Activated naive CD4-positive, alpha-beta T cell treated with anti-CD3 and anti-CD28 coated beads, Interleukin-2, amount 10 ng/mL, durations not matched to agents 7 days and 5 days (primary cell): ENCODE measurements around the gene CENPP.

Experiments used
- CTCF ChIA-PET: fragments of 350-600 bp; sonication (Branson Sonifier 250); formaldehyde crosslinking; loops from one replicate; lab custom pipeline; 2021; ENCODE audit warnings: antibody characterized with exemption; lab: Charles Lee
- DNase-seq: peaks from one replicate; pipeline ENCODE4 v3.0.0-alpha.2; 2020
- H3K27ac Mint-ChIP-seq: one replicate; pipeline ENCODE4 v1.8.0; 2021; ENCODE audit warnings: mild to moderate bottlenecking, moderate library complexity, mixed read lengths
- H3K27me3 Mint-ChIP-seq: one replicate; pipeline ENCODE4 v1.8.0; 2021; ENCODE audit warnings: mild to moderate bottlenecking, mixed read lengths
- H3K36me3 Mint-ChIP-seq: one replicate; pipeline ENCODE4 v1.8.0; 2021; ENCODE audit warnings: mixed read lengths
- H3K4me1 Mint-ChIP-seq: one replicate; pipeline ENCODE4 v1.8.0; 2021; ENCODE audit warnings: mixed read lengths
- H3K4me3 Mint-ChIP-seq: one replicate; pipeline ENCODE4 v1.8.0; 2021; ENCODE audit warnings: mild to moderate bottlenecking, moderate library complexity, mixed read lengths
- H3K9me3 Mint-ChIP-seq: one replicate; pipeline ENCODE4 v1.8.0; 2021; ENCODE audit warnings: mixed read lengths

CENPP gene

DNA sequence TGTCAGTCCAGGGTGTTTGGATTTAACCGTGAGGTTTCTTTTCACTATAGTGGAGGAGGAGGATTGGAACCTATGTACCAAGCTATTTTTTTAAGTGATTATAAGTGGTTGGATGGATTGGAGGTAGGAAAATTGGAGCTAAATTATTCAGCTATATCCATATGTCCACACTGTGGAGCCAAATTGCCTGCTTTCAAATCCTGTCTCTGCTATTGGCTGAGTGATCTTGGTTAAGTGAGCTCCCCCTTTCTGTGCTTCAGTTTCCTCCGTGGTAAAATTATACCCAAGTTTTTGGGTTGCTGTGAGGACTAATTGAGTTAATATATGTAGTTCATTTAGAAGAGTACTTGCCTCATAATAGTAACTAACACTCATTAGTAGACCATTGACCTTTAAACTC lies 2.5 kb downstream of the CENPP start:
- Mint-ChIP-seq H3K36me3 (peaks cover 18% of the 10 kb centered on the region), H3K27me3 (no peaks in the 10 kb centered on the region), H3K27ac (no peak overlapping the region), H3K4me3 (no peak overlapping the region), H3K4me1 (peaks cover 38% of the 10 kb centered on the region), H3K9me3 (no peaks in the 10 kb centered on the region)
- DNase-seq = no peak
- CTCF ChIA-PET = interaction anchor here (0.9 to 1.3 kb wide), 6 partner anchors 23 to 306 kb away, joined by 3 to 6 read pairs (median 4); no protein-coding TSS in a partner anchor

DNA sequence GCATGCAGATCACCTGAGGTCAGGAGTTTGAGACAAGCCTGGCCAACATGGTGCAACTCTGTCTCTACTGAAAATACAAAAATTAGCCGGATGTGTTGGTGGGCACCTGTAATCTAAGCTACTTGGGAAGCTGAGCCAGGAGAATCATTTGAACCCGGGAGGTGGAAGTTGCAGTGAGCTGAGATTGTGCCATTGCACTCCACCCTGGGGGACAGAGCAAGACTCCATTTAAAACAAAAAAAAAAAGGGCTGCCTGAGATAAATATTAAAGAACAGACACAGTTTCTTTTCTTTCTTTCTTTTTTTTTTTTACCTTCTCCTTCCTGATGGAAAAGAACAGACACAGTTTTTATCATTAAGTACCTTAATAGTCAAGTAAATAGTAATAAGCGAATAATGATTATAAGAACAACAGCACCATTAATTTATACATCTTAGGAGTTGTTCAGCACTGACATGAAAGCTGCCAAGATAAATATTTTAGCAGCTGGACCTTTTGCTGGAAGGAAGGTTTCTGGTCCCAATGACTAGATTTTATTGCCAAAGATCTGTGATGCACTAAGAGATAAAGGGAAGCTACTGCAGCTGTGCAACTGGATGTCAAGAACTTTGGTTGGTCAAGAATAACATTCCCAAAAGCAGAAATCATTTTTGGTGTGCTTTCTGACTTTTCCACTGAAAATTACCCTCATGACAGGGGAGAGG lies 7.0 kb downstream of the CENPP start:
- no peak overlapping the region for H3K4me3 Mint-ChIP-seq
- H3K27ac Mint-ChIP-seq = no peak overlapping the region
- no peak for DNase-seq
- no peaks in the 10 kb centered on the region for H3K27me3 Mint-ChIP-seq
- H3K36me3 Mint-ChIP-seq = peaks cover 17% of the 10 kb centered on the region
- no peaks in the 10 kb centered on the region for H3K9me3 Mint-ChIP-seq
- H3K4me1 Mint-ChIP-seq = peaks cover 8% of the 10 kb centered on the region
- CTCF ChIA-PET = interaction anchor here (0.6 kb wide), 1 partner anchor 120 kb away, joined by 3 read pairs; no protein-coding TSS in a partner anchor

DNA sequence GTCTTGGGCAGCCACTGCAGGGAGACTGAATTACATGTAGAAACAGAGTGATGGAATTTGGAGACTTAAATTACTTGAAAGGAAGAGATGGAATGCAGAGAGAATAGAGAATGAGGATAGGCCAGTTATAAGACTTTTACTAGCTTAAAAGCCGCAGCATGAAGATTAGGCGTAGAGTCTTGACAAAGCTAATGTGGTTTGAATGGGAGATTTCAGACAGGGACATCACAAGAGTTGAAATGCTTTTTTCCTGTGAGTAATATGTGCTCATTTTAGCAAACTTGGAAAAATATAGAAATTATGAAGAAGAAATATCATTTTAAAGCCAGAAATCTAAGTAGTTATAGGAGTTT lies 7.5 kb downstream of the CENPP start:
- H3K36me3 Mint-ChIP-seq = peaks cover 17% of the 10 kb centered on the region
- no peaks in the 10 kb centered on the region for H3K27me3 Mint-ChIP-seq
- H3K9me3 Mint-ChIP-seq = no peaks in the 10 kb centered on the region
- H3K4me1 Mint-ChIP-seq = peaks cover 4% of the 10 kb centered on the region
- no peak for DNase-seq
- no peak overlapping the region for H3K4me3 Mint-ChIP-seq
- H3K27ac Mint-ChIP-seq = no peak overlapping the region
- CTCF ChIA-PET = interaction anchor here (0.6 kb wide), 1 partner anchor 121 kb away, joined by 3 read pairs; no protein-coding TSS in a partner anchor

DNA sequence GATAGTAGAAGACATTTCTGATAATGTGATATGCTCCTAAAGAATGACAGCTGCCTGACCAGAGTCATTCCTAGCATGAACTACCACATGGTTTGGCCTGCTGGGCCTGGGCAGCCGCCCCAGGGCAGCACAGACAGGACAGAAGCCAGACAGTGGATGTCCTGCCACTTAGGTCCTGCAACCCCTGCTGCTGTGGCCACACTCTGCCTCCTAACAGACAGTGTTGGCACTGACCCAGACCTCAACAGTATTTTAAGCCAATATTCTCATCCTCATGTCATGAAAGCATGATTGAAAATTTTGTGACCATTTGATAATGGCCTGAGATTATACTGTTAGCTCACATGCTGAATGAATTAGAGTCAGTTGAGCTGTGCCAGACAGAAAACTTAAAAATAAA lies 15.8 kb downstream of the CENPP start:
- peaks cover 34% of the 10 kb centered on the region for H3K36me3 Mint-ChIP-seq
- H3K4me1 Mint-ChIP-seq = no peaks in the 10 kb centered on the region
- CTCF ChIA-PET = no interaction called here
- H3K9me3 Mint-ChIP-seq = peaks cover 4% of the 10 kb centered on the region
- no peak overlapping the region for H3K27ac Mint-ChIP-seq
- DNase-seq = no peak
- no peak overlapping the region for H3K4me3 Mint-ChIP-seq
- no peaks in the 10 kb centered on the region for H3K27me3 Mint-ChIP-seq

DNA sequence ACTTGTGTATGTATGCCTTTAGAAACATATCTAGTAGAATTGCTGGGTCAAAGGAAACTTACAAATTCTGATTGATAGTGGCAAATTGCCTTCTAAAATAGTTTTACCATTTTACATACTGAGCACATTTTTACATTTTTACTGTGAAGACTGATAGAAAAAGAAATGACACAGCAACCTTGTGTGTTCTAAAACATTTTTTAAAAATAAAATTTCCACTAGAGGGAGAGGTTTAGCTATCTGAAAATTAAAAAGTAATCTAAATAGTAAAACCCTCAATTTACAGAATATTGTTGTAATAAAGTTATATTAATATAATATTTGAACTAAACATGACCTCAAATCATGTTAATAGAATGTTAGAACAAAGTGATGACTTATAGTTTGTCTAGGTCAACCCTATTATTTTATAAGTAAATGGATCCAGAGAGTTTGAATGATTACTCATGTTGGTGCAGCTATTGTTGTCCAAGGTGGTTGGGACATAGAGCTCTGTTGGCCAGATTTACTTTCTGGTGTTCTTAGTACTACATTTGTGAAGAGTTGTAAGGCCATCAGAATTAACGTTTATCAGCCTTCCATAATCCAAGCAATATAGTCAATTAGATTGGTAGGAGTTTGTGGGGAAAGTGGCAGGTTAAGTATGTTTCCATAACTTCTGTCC lies 17.2 kb downstream of the CENPP start:
- no peak overlapping the region for H3K27ac Mint-ChIP-seq
- no peak for DNase-seq
- H3K4me3 Mint-ChIP-seq = no peak overlapping the region
- H3K27me3 Mint-ChIP-seq = no peaks in the 10 kb centered on the region
- no peaks in the 10 kb centered on the region for H3K4me1 Mint-ChIP-seq
- peaks cover 39% of the 10 kb centered on the region for H3K36me3 Mint-ChIP-seq
- peaks cover 4% of the 10 kb centered on the region for H3K9me3 Mint-ChIP-seq
- CTCF ChIA-PET = interaction anchor here (1.1 kb wide), 1 partner anchor 9 kb away, joined by 4 read pairs; no protein-coding TSS in a partner anchor

DNA sequence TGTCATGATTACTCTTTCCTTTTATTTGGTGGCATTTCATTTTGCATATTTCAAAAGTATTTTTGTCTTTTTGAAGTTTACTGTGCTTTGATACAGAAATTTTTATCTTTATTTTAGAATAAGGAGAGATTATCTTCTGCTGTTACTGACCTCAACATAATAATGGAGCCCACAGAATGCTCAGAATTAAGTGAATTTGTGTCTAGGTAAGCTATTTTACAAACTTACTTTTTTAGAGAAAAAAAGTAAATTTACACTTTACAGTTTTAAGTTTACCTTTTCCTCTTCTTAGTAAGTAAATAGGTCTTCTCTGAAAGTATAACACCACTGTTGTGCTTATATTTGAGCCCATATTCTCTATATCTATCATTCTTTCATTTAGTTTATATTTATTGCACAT lies 19.8 kb downstream of the CENPP start:
- Mint-ChIP-seq H3K4me1 (peaks cover under 1% of the 10 kb centered on the region), H3K27me3 (no peaks in the 10 kb centered on the region), H3K4me3 (no peak overlapping the region), H3K9me3 (peaks cover 4% of the 10 kb centered on the region), H3K27ac (no peak overlapping the region), H3K36me3 (peaks cover 28% of the 10 kb centered on the region)
- DNase-seq = no peak
- CTCF ChIA-PET = no interaction called here

DNA sequence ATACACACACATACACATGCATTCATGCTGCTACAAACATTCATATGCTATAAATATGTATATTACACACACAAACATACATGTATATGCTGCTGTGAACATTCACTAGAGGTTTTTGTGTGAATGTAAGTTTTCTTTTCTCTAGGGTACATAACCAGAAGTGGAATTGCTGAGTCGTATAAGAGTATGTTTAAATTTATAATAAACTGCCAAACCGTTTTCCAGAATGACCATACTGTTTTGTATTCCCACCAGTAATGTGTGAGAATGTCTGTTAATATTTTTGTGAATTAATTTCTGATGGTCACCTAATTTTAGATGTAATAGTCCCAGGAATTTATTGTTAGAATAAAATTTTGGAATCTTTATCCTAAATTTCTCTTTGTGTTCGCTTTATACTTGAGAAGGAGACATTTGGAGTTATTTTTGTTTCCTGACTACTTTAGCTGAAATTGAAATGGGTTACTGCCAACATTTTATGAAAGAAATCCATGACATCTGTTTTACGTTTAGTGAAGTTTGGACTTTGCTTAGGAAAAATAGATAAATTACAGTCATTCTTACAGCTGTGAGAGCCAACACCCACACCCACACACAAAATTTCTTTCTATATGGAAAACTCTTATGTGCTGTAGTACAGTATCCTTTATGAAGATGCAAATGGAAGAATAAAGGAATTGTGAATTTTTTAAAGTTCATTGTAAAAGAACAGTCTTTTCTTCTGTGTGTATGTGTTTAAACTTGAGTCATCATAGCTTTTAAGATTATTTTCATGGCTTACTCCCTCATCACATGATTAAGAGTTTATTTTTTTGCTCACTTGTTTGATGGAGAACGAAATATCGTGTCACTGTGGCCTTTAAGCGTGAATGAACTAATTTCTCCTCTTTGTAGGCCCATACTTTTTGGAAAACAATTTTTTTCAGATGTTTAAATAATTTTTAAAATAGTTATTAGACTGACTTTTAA lies 24.3 kb downstream of the CENPP start:
- CTCF ChIA-PET = no interaction called here
- Mint-ChIP-seq H3K27me3 (no peaks in the 10 kb centered on the region), H3K4me1 (peaks cover 2% of the 10 kb centered on the region), H3K27ac (no peak overlapping the region), H3K4me3 (no peak overlapping the region), H3K9me3 (peaks cover 7% of the 10 kb centered on the region), H3K36me3 (peaks cover 33% of the 10 kb centered on the region)
- DNase-seq = no peak

DNA sequence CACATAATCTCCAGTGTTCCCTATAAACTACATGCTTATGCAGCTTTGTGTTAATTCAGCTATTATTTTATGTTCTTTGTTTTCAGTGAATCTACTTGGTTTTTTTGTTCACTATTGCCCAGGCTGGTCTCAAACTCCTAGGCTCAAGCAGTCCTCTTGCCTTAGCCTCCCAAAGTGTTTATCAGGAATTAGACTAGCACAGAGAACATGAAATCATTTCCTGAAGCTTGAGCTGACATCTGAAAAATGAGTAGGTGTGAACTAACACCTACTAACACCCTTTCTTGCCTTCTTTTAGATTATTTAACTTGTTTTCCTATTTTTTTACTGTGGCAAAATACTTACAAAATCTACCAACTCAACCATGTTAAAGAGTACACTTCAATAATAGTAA lies 25.0 kb downstream of the CENPP start:
- peaks cover 36% of the 10 kb centered on the region for H3K36me3 Mint-ChIP-seq
- H3K9me3 Mint-ChIP-seq = peaks cover 9% of the 10 kb centered on the region
- CTCF ChIA-PET = no interaction called here
- H3K27ac Mint-ChIP-seq = no peak overlapping the region
- no peak overlapping the region for H3K4me3 Mint-ChIP-seq
- DNase-seq = no peak
- peaks cover 2% of the 10 kb centered on the region for H3K4me1 Mint-ChIP-seq
- no peaks in the 10 kb centered on the region for H3K27me3 Mint-ChIP-seq

DNA sequence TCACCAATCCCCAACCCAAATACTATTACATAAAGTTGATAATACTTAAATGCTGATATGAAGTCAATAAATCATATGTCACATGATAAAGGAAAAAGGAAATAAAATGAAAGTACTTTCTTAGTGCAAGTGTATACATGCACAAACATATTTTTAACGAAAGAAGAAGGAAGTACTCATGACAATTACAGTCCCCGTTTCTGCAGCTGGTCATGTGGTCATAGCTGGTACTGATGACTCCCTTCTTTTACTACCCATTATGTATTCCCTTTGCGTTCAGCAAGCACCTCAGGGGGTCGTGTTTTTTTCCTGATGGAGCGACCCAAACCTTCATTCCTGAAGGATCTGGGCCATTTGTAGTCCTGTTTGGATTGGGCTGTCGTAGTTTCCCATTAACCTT lies 27.3 kb downstream of the CENPP start:
- Mint-ChIP-seq H3K4me3 (no peak overlapping the region), H3K27ac (no peak overlapping the region), H3K9me3 (peaks cover 18% of the 10 kb centered on the region), H3K27me3 (no peaks in the 10 kb centered on the region), H3K36me3 (peaks cover 40% of the 10 kb centered on the region), H3K4me1 (peaks cover 2% of the 10 kb centered on the region)
- no peak for DNase-seq
- CTCF ChIA-PET = no interaction called here

DNA sequence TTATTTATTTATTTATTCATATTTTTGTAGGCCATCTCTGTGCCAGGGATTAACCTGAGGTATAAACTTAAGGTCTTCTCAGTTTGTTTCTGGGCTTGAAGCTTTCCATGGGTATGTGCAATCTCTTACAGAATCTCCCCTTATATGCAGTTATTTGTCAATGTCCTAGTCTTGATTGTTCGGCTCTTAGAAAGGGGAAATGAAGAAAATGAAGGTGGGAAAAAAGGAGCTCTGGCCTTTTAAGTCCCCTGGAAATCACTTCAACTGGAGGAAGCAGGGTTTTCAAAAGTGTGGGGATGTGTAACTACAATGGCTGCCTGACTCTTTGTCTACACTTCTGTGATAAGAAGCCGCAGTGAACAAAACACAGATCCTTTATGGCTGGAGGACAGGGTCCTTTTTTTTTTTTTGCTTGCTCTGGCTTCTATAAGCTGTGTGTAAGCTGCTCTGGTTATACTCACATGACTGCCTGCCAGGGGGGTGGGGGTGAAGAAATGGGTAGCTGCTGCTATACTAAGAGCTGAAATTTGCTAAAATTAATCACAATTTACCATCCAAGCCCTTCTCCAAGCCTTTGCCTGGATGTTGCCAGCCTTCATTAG lies 33.7 kb downstream of the CENPP start:
- Mint-ChIP-seq H3K27me3 (no peaks in the 10 kb centered on the region), H3K36me3 (peaks cover 25% of the 10 kb centered on the region), H3K27ac (no peak overlapping the region), H3K4me3 (no peak overlapping the region), H3K4me1 (peaks cover 3% of the 10 kb centered on the region), H3K9me3 (peaks cover 19% of the 10 kb centered on the region)
- CTCF ChIA-PET = no interaction called here
- no peak for DNase-seq

DNA sequence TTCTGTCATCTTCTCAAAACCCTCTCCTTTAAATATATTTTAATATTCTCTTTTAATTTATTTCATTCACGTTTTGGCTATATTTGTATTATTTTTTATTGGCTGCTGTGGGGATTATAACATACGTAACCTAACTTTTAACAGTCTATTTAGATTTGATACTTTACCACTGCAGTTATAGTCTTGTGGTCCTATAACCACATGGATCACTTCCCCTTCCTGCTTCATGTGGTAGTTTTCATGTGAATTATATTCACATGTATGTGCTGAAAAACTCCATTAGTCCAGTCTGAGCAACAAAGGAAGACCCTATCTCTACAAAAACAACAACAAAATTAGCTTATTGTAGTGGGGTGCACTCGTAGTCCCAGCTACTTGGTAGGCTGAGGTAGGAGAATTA lies 34.3 kb downstream of the CENPP start:
- Mint-ChIP-seq H3K9me3 (peaks cover 13% of the 10 kb centered on the region), H3K4me1 (peaks cover 3% of the 10 kb centered on the region), H3K27me3 (no peaks in the 10 kb centered on the region), H3K27ac (no peak overlapping the region), H3K4me3 (no peak overlapping the region), H3K36me3 (peaks cover 19% of the 10 kb centered on the region)
- DNase-seq = no peak
- CTCF ChIA-PET = no interaction called here

DNA sequence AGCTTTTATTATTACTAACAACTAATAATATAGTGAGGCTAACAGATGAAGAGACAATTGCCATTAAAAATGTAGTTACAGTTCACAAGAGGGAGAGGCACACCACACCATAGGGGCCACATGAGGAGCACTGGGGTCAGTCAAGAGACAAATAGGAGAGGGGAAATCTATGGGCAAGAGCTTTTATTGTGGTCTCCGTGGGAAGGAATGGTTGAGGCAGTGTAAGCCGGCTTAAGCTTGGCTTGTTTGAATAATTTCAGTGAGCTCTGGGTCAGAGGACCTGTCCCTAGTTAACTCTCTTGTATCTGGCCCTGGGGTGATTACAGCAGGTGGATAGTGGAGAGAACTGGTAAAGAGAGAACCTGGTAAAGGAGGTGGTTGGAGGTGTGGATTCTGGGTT lies 43.3 kb downstream of the CENPP start:
- Mint-ChIP-seq H3K27me3 (no peaks in the 10 kb centered on the region), H3K4me3 (no peak overlapping the region), H3K27ac (no peak overlapping the region), H3K4me1 (no peaks in the 10 kb centered on the region), H3K9me3 (peaks cover 11% of the 10 kb centered on the region), H3K36me3 (peaks cover 22% of the 10 kb centered on the region)
- CTCF ChIA-PET = interaction anchor here (1.0 kb wide), 1 partner anchor 40 kb away, joined by 3 read pairs; no protein-coding TSS in a partner anchor
- DNase-seq = no peak

DNA sequence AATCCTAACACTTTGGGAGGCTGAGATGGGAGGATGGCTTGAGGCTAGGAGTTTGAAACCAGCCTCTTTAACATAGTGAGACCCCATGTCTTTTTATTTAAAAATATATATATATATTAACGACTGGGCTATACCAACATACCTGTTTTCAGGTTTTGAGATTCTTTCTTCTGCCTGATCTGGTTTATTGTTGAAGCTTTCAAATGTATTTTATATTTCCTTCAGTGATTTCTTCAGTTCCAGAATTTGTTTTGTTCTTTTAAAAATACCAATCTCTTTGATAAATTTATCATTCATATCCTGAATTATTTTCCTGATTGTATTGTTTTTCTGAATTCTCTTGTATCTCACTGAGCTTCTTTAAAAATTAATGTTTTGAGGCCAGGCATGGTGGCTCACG lies 47.4 kb downstream of the CENPP start:
- Mint-ChIP-seq H3K27ac (no peak overlapping the region), H3K4me1 (peaks cover 7% of the 10 kb centered on the region), H3K4me3 (no peak overlapping the region), H3K36me3 (peaks cover 33% of the 10 kb centered on the region), H3K27me3 (no peaks in the 10 kb centered on the region), H3K9me3 (peaks cover 17% of the 10 kb centered on the region)
- no peak for DNase-seq
- CTCF ChIA-PET = no interaction called here

DNA sequence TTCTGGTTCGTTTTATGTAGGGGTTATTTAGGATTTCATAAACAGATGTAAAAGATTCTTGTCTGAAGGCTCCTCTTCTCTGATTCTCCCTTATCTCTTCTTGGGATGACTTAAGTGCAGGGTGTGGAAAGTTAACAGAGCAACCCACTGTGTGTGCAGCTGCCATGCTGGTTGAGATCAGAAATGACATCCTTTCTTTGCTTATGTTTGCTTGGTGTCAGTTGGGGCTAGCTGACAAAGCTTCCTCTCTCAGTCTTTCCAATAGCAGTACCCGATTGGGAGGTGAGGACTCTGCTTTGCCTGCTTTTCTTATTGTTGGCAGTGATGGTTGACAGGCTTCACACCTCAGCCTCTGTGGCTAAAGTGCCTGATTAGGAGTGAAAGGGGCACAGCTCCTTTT lies 52.1 kb downstream of the CENPP start:
- Mint-ChIP-seq H3K9me3 (peaks cover 11% of the 10 kb centered on the region), H3K36me3 (peaks cover 25% of the 10 kb centered on the region), H3K4me3 (no peak overlapping the region), H3K27ac (no peak overlapping the region), H3K27me3 (no peaks in the 10 kb centered on the region), H3K4me1 (peaks cover 23% of the 10 kb centered on the region)
- no peak for DNase-seq
- CTCF ChIA-PET = no interaction called here
